RWPE2 (cell line): ENCODE data around the gene IFT172.
A peak's percentile ranks its signal among the peaks of the same experiment; 100 is the strongest.

Experiments
- ATAC-seq: fragments of 200-7000 bp; cut with Tn5 transposase; 3 replicates; pipeline ENCODE4 v1.9.1; 2021; ENCODE audit warnings: low read depth
- DNase-seq: peaks from one replicate; pipeline ENCODE4 v3.0.0-alpha.2; 2020; ENCODE audit warnings: low spot score
- H3K27ac ChIP-seq: fragments of 450-650 bp; 2 replicates; pipeline ENCODE4 v1.5.1; 2017; ENCODE audit warnings: mild to moderate bottlenecking; ENCODE audit not compliant: poor library complexity, severe bottlenecking
- H3K27me3 ChIP-seq: fragments of 250-450 bp; sonication (Bioruptor Pico); 2 replicates; pipeline ENCODE4 v1.5.1; 2021; ENCODE audit warnings: mild to moderate bottlenecking, moderate library complexity; ENCODE audit not compliant: insufficient read depth, poor library complexity, severe bottlenecking
- H3K36me3 ChIP-seq: fragments of 250-450 bp; sonication (Bioruptor Pico); 2 replicates; pipeline ENCODE4 v1.5.1; 2020; ENCODE audit warnings: low read depth, mild to moderate bottlenecking, moderate library complexity
- H3K4me1 ChIP-seq: fragments of 250-450 bp; sonication (Bioruptor Pico); 2 replicates; pipeline ENCODE4 v1.5.1; 2021; ENCODE audit warnings: mild to moderate bottlenecking, moderate library complexity; ENCODE audit not compliant: insufficient read depth, poor library complexity, severe bottlenecking
- H3K4me3 ChIP-seq: fragments of 250-450 bp; sonication (Bioruptor Pico); 2 replicates; pipeline ENCODE4 v1.5.1; 2021; ENCODE audit warnings: mild to moderate bottlenecking, moderate library complexity; ENCODE audit not compliant: severe bottlenecking
- H3K9me3 ChIP-seq: fragments of 250-450 bp; sonication (Bioruptor Pico); 2 replicates; pipeline ENCODE4 v1.5.1; 2021; ENCODE audit warnings: mild to moderate bottlenecking, moderate library complexity; ENCODE audit not compliant: severe bottlenecking
- CTCF ChIP-seq: fragments of 450-650 bp; IDR thresholded peaks from one replicate; pipeline ENCODE4 v1.5.1; 2017; ENCODE audit warnings: mild to moderate bottlenecking, moderate library complexity; ENCODE audit not compliant: poor library complexity, severe bottlenecking

Gene IFT172

GRCh38 chr2:27494944-27495554, 5.5 kb upstream of the IFT172 start, which contains the start of gene FNDC4:
Gene FNDC4 (minus strand): TSS chr2:27495200. CDS start chr2:27494679, 521 bp downstream.
- DNase-seq: no peak
- Histone ChIP-seq H3K4me3 (peak within 1 kb of the TSS; percentile 69), H3K36me3 (no peaks in the 10 kb centered on the region), H3K27ac (no peak within 1 kb of the TSS), H3K4me1 (no peaks in the 10 kb centered on the region), H3K27me3 (no peaks in the 10 kb centered on the region), H3K9me3 (no peaks in the 10 kb centered on the region)
- TF ChIP-seq CTCF: no peak
- peak; percentile 72 for ATAC-seq

GRCh38 chr2:27494284-27494943, 4.9 kb upstream of the IFT172 start:
- H3K27ac ChIP-seq: no peak overlapping the region

GRCh38 chr2:27493948-27494283, 4.4 kb upstream of the IFT172 start:
- Histone ChIP-seq H3K36me3 (no peaks in the 10 kb centered on the region), H3K4me3 (no peak overlapping the region), H3K9me3 (no peaks in the 10 kb centered on the region), H3K27me3 (no peaks in the 10 kb centered on the region), H3K4me1 (no peaks in the 10 kb centered on the region), H3K27ac (no peak overlapping the region)
- ATAC-seq (no peak), DNase-seq (no peak)
- TF ChIP-seq CTCF: no peak

More at GRCh38 chr2:27494284-27494943, 4.9 kb upstream of the IFT172 start:
- Histone ChIP-seq H3K4me3 (peak overlapping the region; percentile 69), H3K4me1 (no peaks in the 10 kb centered on the region), H3K36me3 (no peaks in the 10 kb centered on the region), H3K27me3 (no peaks in the 10 kb centered on the region), H3K9me3 (no peaks in the 10 kb centered on the region)
- TF ChIP-seq CTCF: no peak
- no peak; the same call in 2 of the 3 replicates for ATAC-seq
- no peak for DNase-seq

GRCh38 chr2:27492557-27492956, 3.0 kb upstream of the IFT172 start:
- peaks cover 5% of the 10 kb centered on the region for H3K4me1 ChIP-seq
- H3K4me3 ChIP-seq: no peak overlapping the region
- no peak for TF ChIP-seq CTCF
- no peak for ATAC-seq
- H3K36me3 ChIP-seq: no peaks in the 10 kb centered on the region
- H3K27me3 ChIP-seq: no peaks in the 10 kb centered on the region
- no peak overlapping the region for H3K27ac ChIP-seq
- DNase-seq: no peak
- H3K9me3 ChIP-seq: no peaks in the 10 kb centered on the region

GRCh38 chr2:27489118-27489497, 435 bp downstream of the IFT172 start:
- Histone ChIP-seq H3K9me3 (no peaks in the 10 kb centered on the region), H3K36me3 (no peaks in the 10 kb centered on the region), H3K4me3 (peak overlapping the region; percentile 34), H3K27me3 (no peaks in the 10 kb centered on the region), H3K27ac (no peak overlapping the region), H3K4me1 (peaks cover 5% of the 10 kb centered on the region)
- TF ChIP-seq CTCF: no peak
- peak; percentile 19; the same call in 2 of the 3 replicates for ATAC-seq
- no peak for DNase-seq
